H1 (cell line): Measurements from ENCODE around the gene EIF4E. TPM values are rescaled to one million over a fixed set of nuclear protein-coding genes. Genes with fewer than 3 reads are reported as not detected.

Experiments
- ASH2L ChIP-seq: fragments of 200-600, 300-600 bp; sonication (generic); IDR thresholded peaks from one replicate; pipeline ENCODE4 v1.7.1; 2017; ENCODE audit warnings: low read length
- ATF2 ChIP-seq: IDR thresholded peaks from 2 replicates; pipeline ENCODE4 v1.6.1; 2012; ENCODE audit warnings: low read length, inconsistent platforms
- BACH1 ChIP-seq: IDR thresholded peaks from 2 replicates; pipeline ENCODE4 v1.6.1; 2012; ENCODE audit warnings: low read length, improper control_type of control experiment
- BCL11A ChIP-seq, 2 experiments: IDR thresholded peaks; one replicate each; pipeline ENCODE4 v1.6.1; 2011; ENCODE audit warnings: low read depth in 2 of 2, low read length in 2 of 2, mild to moderate bottlenecking in 2 of 2
- CTBP2 ChIP-seq: IDR thresholded peaks from 2 replicates; pipeline ENCODE4 v1.7.0; 2011; ENCODE audit warnings: borderline replicate concordance, mild to moderate bottlenecking, moderate library complexity, mixed read lengths, low read length; ENCODE audit not compliant: insufficient read depth, insufficient read length
- EGR1 ChIP-seq: IDR thresholded peaks from 2 replicates; pipeline ENCODE4 v1.6.1; 2011; ENCODE audit warnings: low read depth, low read length, borderline replicate concordance
- FOSL1 ChIP-seq: IDR thresholded peaks from 2 replicates; pipeline ENCODE4 v1.6.1; 2011; ENCODE audit warnings: mild to moderate bottlenecking, low read depth, low read length, moderate library complexity; ENCODE audit not compliant: insufficient read depth
- HDAC2 ChIP-seq, 2 experiments: fragments of 300-600 bp in 1 of 2; sonication (generic) in 1 of 2; IDR thresholded peaks; 2 replicates each; pipeline ENCODE4 v1.6.1; 2011 to 2012; ENCODE audit warnings: low read depth in 2 of 2, low read length in 2 of 2, mild to moderate bottlenecking in 2 of 2, moderate library complexity in 2 of 2, borderline replicate concordance in 1 of 2, inconsistent platforms in 1 of 2
- HDAC6 ChIP-seq: IDR thresholded peaks from one replicate; pipeline ENCODE4 v1.7.1; 2012; ENCODE audit warnings: low read depth, mild to moderate bottlenecking, inconsistent platforms, low read length, moderate library complexity
- KDM1A ChIP-seq: fragments of 200-600, 300-600 bp; sonication (generic); IDR thresholded peaks from 2 replicates; pipeline ENCODE4 v1.7.1; 2016; ENCODE audit warnings: mild to moderate bottlenecking, low read length, borderline replicate concordance
- POLR2A ChIP-seq, 2 experiments: IDR thresholded peaks; 1 replicate in 1 of 2; 2 replicates in 1 of 2; pipeline ENCODE4 v1.6.1; 2011; ENCODE audit warnings: low read depth in 2 of 2, low read length in 2 of 2, mild to moderate bottlenecking in 2 of 2; ENCODE audit errors: control extremely low read depth in 1 of 2
- RAD21 ChIP-seq, 2 experiments: IDR thresholded peaks in 1 of 2; conservative IDR thresholded peaks in 1 of 2; 2 replicates each; pipeline ENCODE4 v1.6.1; 2011; ENCODE audit warnings: low read depth in 2 of 2, low read length in 2 of 2, improper control_type of control experiment in 1 of 2, inconsistent platforms in 1 of 2, mild to moderate bottlenecking in 1 of 2, moderate library complexity in 1 of 2
- RXRA ChIP-seq: IDR thresholded peaks from 2 replicates; pipeline ENCODE4 v1.6.1; 2011; ENCODE audit warnings: low read depth, mild to moderate bottlenecking, low read length, moderate library complexity; ENCODE audit not compliant: insufficient read depth
- SIRT6 ChIP-seq: IDR thresholded peaks from one replicate; pipeline ENCODE4 v1.7.1; 2012; ENCODE audit warnings: low read length, inconsistent platforms
- SP1 ChIP-seq: IDR thresholded peaks from 2 replicates; pipeline ENCODE4 v1.6.1; 2011; ENCODE audit warnings: low read depth, low read length
- SP2 ChIP-seq: IDR thresholded peaks from 2 replicates; pipeline ENCODE4 v1.6.1; 2012; ENCODE audit warnings: mild to moderate bottlenecking, low read length, inconsistent platforms
- SP4 ChIP-seq: IDR thresholded peaks from 2 replicates; pipeline ENCODE4 v1.6.1; 2012; ENCODE audit warnings: low read length, inconsistent platforms
- TAF1 ChIP-seq: IDR thresholded peaks from 2 replicates; pipeline ENCODE4 v1.6.1; 2011; ENCODE audit warnings: mild to moderate bottlenecking, low read depth, low read length
- TAF7 ChIP-seq: optimal IDR thresholded peaks from 2 replicates; pipeline ENCODE3; 2011; ENCODE audit warnings: low read depth, mild to moderate bottlenecking, inconsistent platforms, low read length, moderate library complexity, borderline replicate concordance
- USF2 ChIP-seq: IDR thresholded peaks from 2 replicates; pipeline ENCODE4 v1.6.1; 2011; ENCODE audit warnings: low read length, improper control_type of control experiment
- ZNF274 ChIP-seq: IDR thresholded peaks from 2 replicates; pipeline ENCODE4 v1.7.0; 2012; ENCODE audit warnings: low read length, borderline replicate concordance; ENCODE audit errors: extremely low read depth
- polyA plus RNA-seq, 7 experiments: library from polyadenylated mRNA; depleted of rRNA in 3 of 7; stranded (reverse) in 5 of 7; unstranded in 2 of 7; fragments of >200 nt in 5 of 7; fragments of 200-250 nt in 2 of 7; gene quantifications; 1 replicate in 5 of 7; 2 replicates in 1 of 7; 4 replicates in 1 of 7; pipeline versions ENCODE4 v1.2.1 to v1.2.3, GENCODE V29; 2011 to 2013; ENCODE audit warnings: missing spikeins in 2 of 7, mixed read lengths in 2 of 7
- total RNA-seq: library from RNA; stranded (reverse); fragmentation: NEBNext Ultra II Directional; extraction: Animal tissue kit (Norgen Biotek cat#: 25700); gene quantifications from 2 replicates; pipeline ENCODE4 v1.2.1, GENCODE V29; 2021

Gene EIF4E
- total and polyA plus RNA-seq, 2 of the 8 experiments (the other 6 are each of a cell fraction or from before 2014, with no cell fraction given), result 59.6 to 185 TPM

- TF ChIP-seq TAF1 (peak; percentile 91), BCL11A (IDR thresholded peaks at IDR 0.05; ENCODE audit: low read depth in 2 of 2, low read length in 2 of 2) (no peak), USF2 (peak; percentile 97), ATF2 (no peak), HDAC2 (IDR thresholded peaks at IDR 0.05; ENCODE audit: borderline replicate concordance in 1 of 2, low read depth in 2 of 2, low read length in 2 of 2) (0 out of 4 replicates have a peak, but pooled peaks of 1 of the 2 experiments have one; percentile 1), ASH2L (peak; percentile 98), FOSL1 (no peak), RAD21 (IDR thresholded peaks at IDR 0.05 in 1 of 2, conservative IDR thresholded peaks at IDR 0.05 in 1 of 2; ENCODE audit: low read depth in 2 of 2, low read length in 2 of 2) (no peak), KDM1A (no peak), EGR1 (no peak), BACH1 (no peak; the same call in 1 of the 2 replicates), SP4 (peak; percentile 33; the same call in 1 of the 2 replicates), SP1 (0 out of 2 replicates have a peak, but pooled peaks have one; percentile 42), TAF7 (peak; percentile 50), SP2 (no peak), POLR2A (IDR thresholded peaks at IDR 0.05; ENCODE audit: control extremely low read depth in 1 of 2, low read depth in 2 of 2, low read length in 2 of 2) (peak; percentile 42 to 59), HDAC6 (no peak), SIRT6 (no peak), CTBP2 (no peak), RXRA (no peak), ZNF274 (no peak)
Measured at GRCh38 chr4:98928505-98929340, at the start of gene EIF4E (continued).
